Neutrophil (primary cell): ENCODE data around the gene BCL7A.
"Not testable (repeated sequence)": the region's sequence is repeated elsewhere in the genome, so short reads cannot be mapped to it uniquely, and the experiment has no call there.

ENCODE experiments used
- H3K27ac ChIP-seq: fragments of 200-600 bp; sonication (generic); 2 replicates; pipeline ENCODE4 v1.5.1; 2016; ENCODE audit warnings: mild to moderate bottlenecking, moderate library complexity
- H3K27me3 ChIP-seq: fragments of 200-600 bp; sonication (generic); 2 replicates; pipeline ENCODE4 v1.6.0; 2016; ENCODE audit warnings: mild to moderate bottlenecking
- H3K36me3 ChIP-seq: fragments of 200-600 bp; sonication (generic); 2 replicates; pipeline ENCODE4 v1.5.1; 2017
- H3K4me1 ChIP-seq, 2 experiments: fragments of 200-600 bp in 1 of 2; sonication (generic) in 1 of 2; 1 replicate in 1 of 2; 2 replicates in 1 of 2; pipeline versions ENCODE4 v1.5.1 to v1.6.1; 2013 to 2016; ENCODE audit warnings: low read depth in 1 of 2, low read length in 1 of 2, mild to moderate bottlenecking in 1 of 2, moderate library complexity in 1 of 2; ENCODE audit not compliant: control insufficient read depth in 1 of 2, insufficient read depth in 1 of 2
- H3K4me3 ChIP-seq, 2 experiments: fragments of 200-600 bp in 1 of 2; sonication (generic) in 1 of 2; 1 replicate in 1 of 2; 2 replicates in 1 of 2; pipeline ENCODE4 v1.5.1; 2013 to 2016; ENCODE audit warnings: low read depth in 1 of 2, low read length in 1 of 2, mild to moderate bottlenecking in 1 of 2, moderate library complexity in 1 of 2
- H3K9me3 ChIP-seq: fragments of 200-600 bp; sonication (generic); 2 replicates; pipeline ENCODE4 v1.5.1; 2016
- CTCF ChIP-seq: fragments of 200-600 bp; sonication (generic); IDR thresholded peaks from 2 replicates; pipeline ENCODE4 v1.5.1; 2016; ENCODE audit warnings: antibody characterized with exemption

BCL7A gene

GRCh38 chr12:122050706-122051105, 29.0 kb downstream of the BCL7A start:
- Histone ChIP-seq H3K4me1 (no peaks in the 10 kb centered on the region), H3K27me3 (no peaks in the 10 kb centered on the region), H3K9me3 (no peaks in the 10 kb centered on the region), H3K27ac (no peak overlapping the region), H3K4me3 (no peak overlapping the region), H3K36me3 (no peaks in the 10 kb centered on the region)
- TF ChIP-seq CTCF: no peak

GRCh38 chr12:122051231-122051876, 29.7 kb downstream of the BCL7A start:
- Histone ChIP-seq H3K4me3 (no peak overlapping the region), H3K9me3 (no peaks in the 10 kb centered on the region), H3K4me1 (no peaks in the 10 kb centered on the region), H3K36me3 (no peaks in the 10 kb centered on the region), H3K27me3 (no peaks in the 10 kb centered on the region), H3K27ac (no peak overlapping the region)
- TF ChIP-seq CTCF: no peak

GRCh38 chr12:122052285-122052684, 30.6 kb downstream of the BCL7A start:
- Histone ChIP-seq H3K36me3 (no peaks in the 10 kb centered on the region), H3K9me3 (no peaks in the 10 kb centered on the region), H3K4me1 (no peaks in the 10 kb centered on the region), H3K27me3 (no peaks in the 10 kb centered on the region), H3K27ac (no peak overlapping the region), H3K4me3 (no peak overlapping the region)
- TF ChIP-seq CTCF: no peak

- Histone ChIP-seq H3K36me3 (no peaks in the 10 kb centered on the region), H3K27me3 (no peaks in the 10 kb centered on the region), H3K9me3 (no peaks in the 10 kb centered on the region), H3K27ac (no peak overlapping the region), H3K4me1 (no peaks in the 10 kb centered on the region), H3K4me3 (no peak overlapping the region)
- no peak for TF ChIP-seq CTCF
These were observed 33.3 kb downstream of the BCL7A start for GRCh38 chr12:122054842-122055520.

- not testable (repeated sequence) for H3K36me3 ChIP-seq, H3K27me3 ChIP-seq, H3K27ac ChIP-seq, H3K4me1 ChIP-seq, H3K4me3 ChIP-seq, H3K9me3 ChIP-seq
These were observed 34.7 kb downstream of the BCL7A start for GRCh38 chr12:122056406-122056805.

- Histone ChIP-seq H3K4me1 (no peaks in the 10 kb centered on the region), H3K27ac (no peak overlapping the region), H3K9me3 (no peaks in the 10 kb centered on the region), H3K27me3 (no peaks in the 10 kb centered on the region), H3K36me3 (no peaks in the 10 kb centered on the region), H3K4me3 (no peak overlapping the region)
- no peak for TF ChIP-seq CTCF
These were observed 35.5 kb downstream of the BCL7A start for GRCh38 chr12:122057007-122057735.
